ENCODE results near the gene ERG.

ERG gene

DNA sequence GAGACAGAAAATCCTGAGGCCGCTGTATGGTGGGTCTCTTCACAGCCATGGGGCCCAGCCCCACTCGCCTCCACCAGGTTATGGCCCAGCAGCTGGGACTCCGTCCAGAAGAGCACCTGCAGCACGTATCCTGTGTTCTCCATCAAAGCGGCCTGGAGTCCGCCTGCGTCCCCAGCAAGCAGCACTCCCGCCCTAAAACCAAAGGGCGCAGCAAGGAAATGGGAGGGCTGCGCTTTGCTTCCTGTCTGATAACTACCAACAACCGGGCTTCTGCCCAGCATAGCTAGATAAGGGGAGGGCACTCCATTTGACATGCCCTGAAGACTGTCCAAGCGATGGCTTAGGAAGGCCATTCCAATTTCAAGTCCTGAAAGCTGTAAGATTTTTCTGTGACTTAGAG lies 121.6 kb downstream of the ERG start:
- Histone ChIP-seq H3K79me2 (ENCODE audit: insufficient read depth, low read depth) (no peaks in the 10 kb centered on the region), H3K36me3 (ENCODE audit: insufficient read depth) (no peaks in the 10 kb centered on the region), H3K9ac (no peak overlapping the region), H3K27ac (no peak overlapping the region), H3K4me2 (no peak overlapping the region), H3K4me1 (ENCODE audit: low read depth, poor library complexity, severe bottlenecking) (no peaks in the 10 kb centered on the region), H2AFZ (ENCODE audit: low read depth) (no peak overlapping the region), H3K27me3 (ENCODE audit: insufficient read depth, low read depth) (no peaks in the 10 kb centered on the region), H3K4me3 (IDR thresholded peaks at IDR 0.05; ENCODE audit: insufficient read depth, low read depth, low read length) (no peak overlapping the region), H4K20me1 (ENCODE audit: insufficient read depth) (no peaks in the 10 kb centered on the region)
- TF ChIP-seq, protein P1, sequence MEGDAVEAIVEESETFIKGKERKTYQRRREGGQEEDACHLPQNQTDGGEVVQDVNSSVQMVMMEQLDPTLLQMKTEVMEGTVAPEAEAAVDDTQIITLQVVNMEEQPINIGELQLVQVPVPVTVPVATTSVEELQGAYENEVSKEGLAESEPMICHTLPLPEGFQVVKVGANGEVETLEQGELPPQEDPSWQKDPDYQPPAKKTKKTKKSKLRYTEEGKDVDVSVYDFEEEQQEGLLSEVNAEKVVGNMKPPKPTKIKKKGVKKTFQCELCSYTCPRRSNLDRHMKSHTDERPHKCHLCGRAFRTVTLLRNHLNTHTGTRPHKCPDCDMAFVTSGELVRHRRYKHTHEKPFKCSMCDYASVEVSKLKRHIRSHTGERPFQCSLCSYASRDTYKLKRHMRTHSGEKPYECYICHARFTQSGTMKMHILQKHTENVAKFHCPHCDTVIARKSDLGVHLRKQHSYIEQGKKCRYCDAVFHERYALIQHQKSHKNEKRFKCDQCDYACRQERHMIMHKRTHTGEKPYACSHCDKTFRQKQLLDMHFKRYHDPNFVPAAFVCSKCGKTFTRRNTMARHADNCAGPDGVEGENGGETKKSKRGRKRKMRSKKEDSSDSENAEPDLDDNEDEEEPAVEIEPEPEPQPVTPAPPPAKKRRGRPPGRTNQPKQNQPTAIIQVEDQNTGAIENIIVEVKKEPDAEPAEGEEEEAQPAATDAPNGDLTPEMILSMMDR (conservative IDR thresholded peaks at IDR 0.05; ENCODE audit: low read depth, low read length) = no peak

DNA sequence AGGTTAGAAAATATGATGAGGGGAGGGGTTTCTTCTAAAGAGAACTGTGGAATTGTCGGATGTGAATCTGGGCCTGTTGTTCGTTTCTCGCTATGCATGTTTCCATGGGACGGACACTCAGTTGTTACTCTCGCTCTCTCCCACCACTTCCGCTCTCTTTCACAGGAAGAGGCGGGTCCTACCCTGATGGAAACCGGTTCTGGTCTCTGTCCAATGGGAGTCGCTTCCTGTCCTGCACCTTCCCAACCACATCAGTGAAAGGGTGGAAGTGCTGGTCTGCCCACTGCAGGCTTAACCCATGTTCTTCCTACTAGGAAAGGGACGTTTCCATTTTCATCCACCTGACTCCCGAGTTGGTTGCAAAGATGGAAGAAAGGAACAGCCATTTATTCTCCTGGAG lies 122.0 kb downstream of the ERG start:
- Histone ChIP-seq H4K20me1 (ENCODE audit: insufficient read depth) (no peaks in the 10 kb centered on the region), H3K27me3 (ENCODE audit: insufficient read depth, low read depth) (no peaks in the 10 kb centered on the region), H2AFZ (ENCODE audit: low read depth) (no peak overlapping the region), H3K9ac (no peak overlapping the region), H3K79me2 (ENCODE audit: insufficient read depth, low read depth) (no peaks in the 10 kb centered on the region), H3K27ac (no peak overlapping the region), H3K36me3 (ENCODE audit: insufficient read depth) (no peaks in the 10 kb centered on the region), H3K4me1 (ENCODE audit: low read depth, poor library complexity, severe bottlenecking) (no peaks in the 10 kb centered on the region), H3K4me2 (no peak overlapping the region), H3K4me3 (IDR thresholded peaks at IDR 0.05; ENCODE audit: insufficient read depth, low read depth, low read length) (no peak overlapping the region)
- TF ChIP-seq, protein P1 (conservative IDR thresholded peaks at IDR 0.05; ENCODE audit: low read depth, low read length) = no peak

DNA sequence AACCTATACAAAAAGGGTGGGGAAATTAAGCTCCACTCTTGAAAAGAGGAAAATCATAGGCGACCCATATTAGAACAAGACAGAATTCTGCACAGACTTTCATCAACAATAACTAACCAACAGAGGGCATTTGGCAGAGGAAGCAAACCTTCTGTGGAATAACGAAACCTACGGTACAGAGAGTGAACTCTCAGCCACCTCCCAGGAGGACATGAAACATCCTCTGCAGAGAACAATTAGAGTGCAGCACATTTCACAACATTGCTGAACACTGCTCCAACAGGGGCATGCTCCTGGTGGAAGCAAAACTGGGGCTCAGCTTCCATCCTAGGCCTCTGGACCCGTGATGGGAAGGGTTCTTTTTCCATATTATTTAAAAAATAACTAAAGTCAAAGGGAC lies 130.6 kb downstream of the ERG start:
- no peaks in the 10 kb centered on the region for H3K36me3 ChIP-seq (ENCODE audit: insufficient read depth)
- TF ChIP-seq, protein P1 (conservative IDR thresholded peaks at IDR 0.05; ENCODE audit: low read depth, low read length) = no peak
- no peaks in the 10 kb centered on the region for H3K27me3 ChIP-seq (ENCODE audit: insufficient read depth, low read depth)
- H2AFZ ChIP-seq (ENCODE audit: low read depth) = no peak overlapping the region
- H3K79me2 ChIP-seq (ENCODE audit: insufficient read depth, low read depth) = no peaks in the 10 kb centered on the region
- H3K27ac ChIP-seq = no peak overlapping the region
- H3K4me1 ChIP-seq (ENCODE audit: low read depth, poor library complexity, severe bottlenecking) = no peaks in the 10 kb centered on the region
- no peak overlapping the region for H3K4me2 ChIP-seq
- no peaks in the 10 kb centered on the region for H4K20me1 ChIP-seq (ENCODE audit: insufficient read depth)
- H3K4me3 ChIP-seq (IDR thresholded peaks at IDR 0.05; ENCODE audit: insufficient read depth, low read depth, low read length) = no peak overlapping the region
- H3K9ac ChIP-seq = no peak overlapping the region

DNA sequence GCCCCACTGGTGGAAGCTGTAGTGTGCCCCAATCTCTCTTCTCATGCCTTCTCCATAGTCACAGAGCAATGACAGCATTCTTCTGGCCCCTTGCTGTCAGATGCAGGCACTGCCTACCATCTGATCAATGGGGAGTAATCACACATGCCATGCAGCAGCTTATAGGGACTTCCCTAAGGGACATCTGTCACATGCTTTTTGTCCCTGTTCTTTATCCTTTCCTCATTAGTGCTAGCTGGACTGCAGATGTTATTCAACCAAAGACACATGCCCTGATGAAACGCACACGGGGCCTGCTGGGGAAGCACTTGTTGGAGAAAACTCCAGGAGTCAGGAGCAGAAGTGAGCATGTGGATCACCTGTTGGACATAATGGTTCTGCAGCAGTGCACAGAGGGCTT lies 132.8 kb downstream of the ERG start:
- H3K27ac ChIP-seq = no peak overlapping the region
- no peaks in the 10 kb centered on the region for H4K20me1 ChIP-seq (ENCODE audit: insufficient read depth)
- H3K4me1 ChIP-seq (ENCODE audit: low read depth, poor library complexity, severe bottlenecking) = no peaks in the 10 kb centered on the region
- no peak overlapping the region for H3K4me3 ChIP-seq (IDR thresholded peaks at IDR 0.05; ENCODE audit: insufficient read depth, low read depth, low read length)
- no peaks in the 10 kb centered on the region for H3K36me3 ChIP-seq (ENCODE audit: insufficient read depth)
- no peak overlapping the region for H3K9ac ChIP-seq
- H3K4me2 ChIP-seq = no peak overlapping the region
- no peaks in the 10 kb centered on the region for H3K27me3 ChIP-seq (ENCODE audit: insufficient read depth, low read depth)
- no peaks in the 10 kb centered on the region for H3K79me2 ChIP-seq (ENCODE audit: insufficient read depth, low read depth)
- no peak overlapping the region for H2AFZ ChIP-seq (ENCODE audit: low read depth)
- TF ChIP-seq, protein P1 (conservative IDR thresholded peaks at IDR 0.05; ENCODE audit: low read depth, low read length) = no peak

DNA sequence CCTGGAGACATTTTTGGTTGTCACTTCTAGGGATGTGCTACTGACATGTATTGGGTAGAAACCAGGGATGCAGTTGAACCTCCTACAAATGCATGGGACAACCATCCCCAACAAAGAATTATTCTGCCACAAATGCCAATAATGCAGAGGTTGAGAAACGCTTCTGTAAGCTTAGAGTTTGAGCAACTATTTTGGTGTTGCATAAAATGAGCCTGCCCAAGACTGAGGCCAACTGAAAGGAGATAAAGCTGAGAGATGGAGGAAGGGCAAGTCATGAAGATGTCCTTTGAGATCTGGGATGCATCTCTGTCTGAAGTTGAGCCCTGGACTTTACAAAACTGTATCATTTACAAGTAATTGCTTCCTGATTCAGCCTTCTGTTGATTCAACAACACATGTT lies 134.6 kb downstream of the ERG start:
- Histone ChIP-seq H3K4me3 (IDR thresholded peaks at IDR 0.05; ENCODE audit: insufficient read depth, low read depth, low read length) (no peak overlapping the region), H3K27me3 (ENCODE audit: insufficient read depth, low read depth) (no peaks in the 10 kb centered on the region)

More for the DNA sequence above, 134.6 kb downstream of the ERG start:
- Histone ChIP-seq H3K4me1 (ENCODE audit: low read depth, poor library complexity, severe bottlenecking) (no peaks in the 10 kb centered on the region), H3K9ac (no peak overlapping the region), H3K79me2 (ENCODE audit: insufficient read depth, low read depth) (no peaks in the 10 kb centered on the region), H3K36me3 (ENCODE audit: insufficient read depth) (no peaks in the 10 kb centered on the region), H4K20me1 (ENCODE audit: insufficient read depth) (no peaks in the 10 kb centered on the region), H3K27ac (no peak overlapping the region), H2AFZ (ENCODE audit: low read depth) (no peak overlapping the region), H3K4me2 (no peak overlapping the region)
- TF ChIP-seq, protein P1 (conservative IDR thresholded peaks at IDR 0.05; ENCODE audit: low read depth, low read length) = no peak

Data from KMS-11 (cell line).